GM19240 (cell line): ENCODE results near the gene OR56A5.

ENCODE experiments used
- DNase-seq: peaks from one replicate; pipeline ENCODE4 v3.0.0; 2011; ENCODE audit warnings: low spot score; ENCODE audit not compliant: insufficient read length

OR56A5 gene

DNA sequence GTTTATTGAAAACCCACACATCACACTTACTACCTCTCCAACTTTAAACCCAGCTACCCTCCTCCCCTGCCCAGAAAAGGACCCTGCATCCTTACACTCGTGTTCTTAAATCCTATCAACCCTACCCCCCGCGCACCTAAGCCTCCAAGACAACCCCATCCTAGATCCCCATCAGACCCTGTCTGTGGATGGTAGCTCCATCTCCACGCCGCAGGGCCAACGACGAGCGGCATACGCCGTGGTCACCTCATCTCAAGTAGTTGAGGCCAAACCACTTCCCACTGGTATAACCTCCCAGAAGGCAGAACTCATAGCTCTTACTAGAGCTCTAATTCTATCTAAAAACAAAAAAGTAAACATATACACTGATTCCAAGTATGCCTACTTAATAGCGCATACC lies 35.6 kb downstream of the OR56A5 start:
- DNase-seq, result no peak

GRCh38 chr11:5931061-5931460 lies 37.2 kb downstream of the OR56A5 start:
- DNase-seq, result no peak

- DNase-seq, result no peak
Measured at GRCh38 chr11:5930614-5931013, 37.7 kb downstream of the OR56A5 start.

GRCh38 chr11:5929571-5930368 lies 38.5 kb downstream of the OR56A5 start:
- DNase-seq, result no peak

DNA sequence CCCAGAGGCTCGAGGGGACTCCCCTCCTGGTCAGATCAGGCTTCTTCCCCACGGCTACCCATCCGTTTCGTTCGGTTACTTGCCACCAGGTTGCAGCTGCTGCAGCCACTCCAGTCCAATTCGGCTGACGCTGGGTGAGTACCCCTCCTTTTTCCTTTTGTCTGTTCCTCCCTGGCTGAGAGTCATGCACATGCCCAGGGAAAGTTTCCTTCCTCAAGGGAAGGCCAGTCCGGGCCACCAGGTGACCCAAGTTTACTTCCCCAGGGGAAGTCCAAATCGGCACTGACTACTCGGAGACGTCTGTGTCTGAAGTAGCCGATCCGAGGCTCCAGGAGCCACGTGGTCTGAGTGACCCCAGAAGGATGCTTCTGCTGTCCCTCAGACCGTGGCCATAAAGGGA lies 39.5 kb downstream of the OR56A5 start:
- no peak for DNase-seq

GRCh38 chr11:5928271-5928670 lies 40.0 kb downstream of the OR56A5 start:
- DNase-seq, result no peak

DNA sequence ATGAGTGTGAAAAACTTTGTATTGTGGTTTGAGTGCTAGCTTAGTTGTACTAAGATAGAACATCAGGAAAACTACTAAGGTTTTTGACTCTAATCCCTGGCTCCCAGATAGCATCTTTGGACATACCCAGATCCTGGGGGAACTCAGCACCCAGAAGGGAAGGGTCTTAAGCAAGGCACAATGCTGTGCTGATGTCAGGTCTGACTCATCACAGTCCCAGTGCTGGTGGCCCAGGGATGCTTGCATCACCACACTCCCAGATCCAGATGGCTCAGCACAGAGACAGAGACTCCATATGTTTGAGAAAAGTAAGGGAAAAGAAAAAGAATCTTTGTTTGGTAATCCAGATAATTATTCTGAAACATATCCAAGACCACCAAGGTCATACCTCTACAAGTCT lies 44.5 kb downstream of the OR56A5 start:
- DNase-seq, result no peak

GRCh38 chr11:5923427-5923776 lies 44.9 kb downstream of the OR56A5 start:
- no peak for DNase-seq

- no peak for DNase-seq
Measured at GRCh38 chr11:5922749-5923426, 45.4 kb downstream of the OR56A5 start.
